Fibroblast of upper back skin (primary cell): Measurements from ENCODE around the gene RNF227.
"Not testable (repeated sequence)": the region's sequence is repeated elsewhere in the genome, so short reads cannot be mapped to it uniquely, and the experiment has no call there.

ENCODE experiments used
- DNase-seq: peaks from one replicate; pipeline ENCODE4 v3.0.0-alpha.2; 2013

RNF227 gene

DNA sequence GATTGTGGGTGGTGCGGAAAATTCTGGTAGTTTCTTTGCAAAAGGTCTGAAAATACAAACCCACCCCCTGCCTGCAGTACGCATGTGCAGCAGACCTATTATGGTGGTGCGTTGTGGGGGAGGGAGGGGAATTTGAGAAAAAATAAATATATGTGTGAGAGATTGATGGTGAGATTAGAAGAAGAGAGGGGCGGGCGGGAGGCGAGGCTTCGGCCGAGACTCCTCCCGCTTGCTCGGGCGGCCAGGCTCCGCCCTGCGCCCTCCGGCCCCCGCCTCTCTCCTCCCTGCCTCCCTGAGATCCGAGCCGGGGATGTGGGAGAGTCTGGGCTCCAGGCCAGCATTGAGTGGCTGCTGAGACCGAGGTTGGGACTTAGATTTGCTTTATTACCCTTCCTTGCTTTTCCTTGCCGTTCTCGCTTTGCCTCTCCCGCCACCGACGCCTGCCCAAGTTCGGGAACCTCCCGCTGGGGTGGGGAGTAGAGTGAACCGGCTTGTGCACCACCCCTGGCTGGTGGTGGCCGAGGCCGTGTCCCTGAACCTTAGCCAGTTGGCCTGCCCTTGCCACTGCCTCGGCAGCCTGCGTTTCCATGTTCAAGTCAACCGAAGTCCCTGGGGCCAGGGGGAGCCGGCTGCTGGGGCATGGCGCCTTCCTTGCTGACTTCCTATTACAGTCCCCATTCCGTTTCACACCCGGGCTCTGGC is 28.5 kb downstream of the RNF227 start:
- peak; percentile 100 for DNase-seq

DNA sequence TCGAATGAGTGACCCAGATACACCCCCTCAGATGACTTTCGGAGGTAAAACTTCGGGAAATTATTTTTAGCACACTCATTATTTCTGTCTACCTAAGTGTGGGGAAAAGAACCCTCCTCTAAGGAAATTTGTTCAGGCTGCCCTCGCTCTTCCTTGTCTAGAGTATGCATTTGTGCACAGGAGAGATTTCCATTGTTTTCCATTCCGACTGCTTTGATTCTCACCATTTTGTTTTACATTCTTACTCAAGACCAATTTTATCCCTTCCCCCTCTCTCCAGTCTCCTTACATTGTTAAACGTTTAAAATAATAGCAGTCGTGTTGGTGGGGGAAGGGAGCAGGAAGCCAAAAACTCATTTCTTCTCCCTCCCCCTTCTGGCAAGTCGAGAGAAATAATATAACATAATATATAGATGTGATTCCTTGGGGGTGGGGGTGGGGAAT is 29.0 kb downstream of the RNF227 start:
- no peak for DNase-seq

DNA sequence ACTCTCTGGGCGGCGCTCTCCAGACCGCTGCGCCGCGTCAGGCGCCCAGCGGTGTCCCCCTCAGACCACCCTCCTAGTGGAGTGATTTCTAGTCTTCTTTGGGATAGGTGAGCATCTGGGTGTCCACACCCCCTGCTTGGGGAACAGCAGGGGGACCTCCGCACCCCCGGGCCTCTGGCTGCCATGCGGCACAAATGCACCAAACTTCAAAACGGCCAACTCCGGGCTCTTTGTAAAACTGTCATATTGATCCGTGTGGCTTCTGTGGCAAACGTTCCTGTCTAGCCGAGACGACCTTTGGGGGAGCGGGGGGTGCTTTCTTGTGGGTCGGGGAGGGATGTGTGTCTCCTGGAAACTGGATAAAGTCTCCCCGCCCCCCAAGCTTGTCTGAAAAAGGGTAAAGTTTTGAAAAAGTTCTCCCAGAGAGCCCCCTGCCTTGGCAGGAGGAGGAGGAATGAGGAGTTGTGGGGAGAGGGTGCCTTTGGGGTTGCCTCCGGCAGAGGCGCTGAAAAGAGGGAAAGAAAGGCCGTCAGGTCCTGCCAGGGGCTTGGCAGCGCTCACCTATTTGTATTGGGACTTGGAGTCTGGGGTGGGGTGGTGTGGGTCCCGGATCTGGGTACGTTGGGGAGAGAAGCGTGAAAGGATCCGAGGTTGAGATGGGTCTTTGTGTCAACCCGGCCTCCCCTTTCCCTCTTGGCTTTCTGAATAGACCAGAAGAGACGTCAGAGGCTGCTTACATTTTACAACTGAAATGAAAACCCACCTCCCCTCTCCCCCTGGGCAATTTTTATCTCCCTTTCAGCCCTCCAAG is 29.7 kb downstream of the RNF227 start:
- peak; percentile 58 for DNase-seq

DNA sequence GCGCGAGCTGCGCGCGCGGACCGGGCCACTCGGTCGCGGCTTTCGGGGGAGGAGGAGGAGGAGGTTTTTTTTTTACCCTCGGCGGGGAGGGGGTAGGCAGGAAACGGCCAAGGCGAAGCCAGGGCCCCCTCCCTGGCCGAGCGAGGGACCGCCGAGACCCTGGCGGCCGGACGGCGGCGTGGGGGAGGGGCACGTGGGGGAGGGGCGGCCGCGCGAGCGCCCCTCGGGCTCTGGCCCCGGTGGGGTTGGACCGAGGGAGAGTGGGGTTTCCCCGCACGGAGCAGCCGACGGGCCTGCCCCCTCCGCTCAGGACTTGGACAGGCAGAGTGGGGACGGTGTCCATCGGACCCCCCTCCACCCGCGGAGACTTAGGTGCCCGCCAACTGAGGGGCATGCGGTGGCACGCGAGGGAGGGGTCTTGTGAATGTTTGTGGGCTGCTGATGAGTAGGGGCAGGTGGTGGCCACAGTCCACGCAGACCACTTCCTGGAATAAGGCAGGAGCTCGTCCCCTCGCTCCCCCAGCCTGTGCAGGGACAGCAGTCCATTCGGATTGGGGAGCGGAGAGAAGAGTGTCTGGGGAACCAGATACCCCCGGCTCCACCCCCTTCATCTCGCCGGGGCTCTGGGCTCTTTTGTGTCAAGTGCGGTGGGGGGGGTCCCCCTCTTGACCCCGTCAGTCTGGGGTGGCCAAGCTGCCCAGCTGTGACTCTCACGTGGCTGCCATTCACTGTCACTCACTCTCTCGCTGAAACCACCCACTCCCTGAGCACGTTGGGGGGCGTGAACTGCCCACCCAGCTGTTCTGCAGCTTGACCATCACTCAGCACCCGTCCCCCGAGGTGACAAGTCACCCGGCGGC is 30.5 kb downstream of the RNF227 start:
- DNase-seq: peak; percentile 53

DNA sequence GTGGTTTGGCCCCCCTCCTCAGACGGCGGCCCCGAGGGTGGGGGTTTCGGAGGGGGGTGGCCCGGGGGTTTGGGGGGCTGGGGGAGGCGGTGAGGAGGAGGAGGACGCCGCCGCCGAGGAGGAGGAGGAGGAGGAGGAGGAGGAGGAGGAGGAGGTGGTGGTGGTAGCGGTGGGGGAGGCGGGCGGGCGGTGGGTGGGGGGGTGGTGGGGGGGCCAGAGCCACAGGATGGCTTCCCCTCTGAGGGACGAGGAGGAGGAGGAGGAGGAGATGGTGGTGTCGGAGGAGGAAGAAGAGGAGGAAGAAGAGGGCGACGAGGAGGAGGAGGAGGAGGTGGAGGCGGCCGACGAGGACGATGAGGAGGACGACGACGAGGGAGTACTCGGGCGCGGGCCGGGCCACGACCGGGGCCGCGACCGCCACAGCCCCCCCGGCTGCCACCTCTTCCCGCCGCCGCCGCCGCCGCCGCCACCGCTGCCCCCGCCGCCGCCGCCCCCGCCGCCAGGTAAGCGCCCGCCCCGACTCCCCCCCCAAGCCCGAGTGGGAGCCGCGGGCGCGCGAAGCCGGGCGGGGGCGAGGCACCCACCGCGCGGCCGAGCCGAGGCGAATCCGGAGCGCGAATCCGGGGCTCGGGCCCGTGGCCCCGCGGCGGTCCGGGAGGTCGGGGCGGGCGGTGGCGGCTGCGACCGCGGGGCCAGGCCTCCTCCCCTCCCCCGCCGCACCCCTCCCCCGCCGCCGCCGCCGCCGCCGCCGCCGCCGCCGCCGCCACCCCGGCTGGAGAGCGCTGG is 31.3 kb downstream of the RNF227 start:
- DNase-seq: peak; percentile 29

DNA sequence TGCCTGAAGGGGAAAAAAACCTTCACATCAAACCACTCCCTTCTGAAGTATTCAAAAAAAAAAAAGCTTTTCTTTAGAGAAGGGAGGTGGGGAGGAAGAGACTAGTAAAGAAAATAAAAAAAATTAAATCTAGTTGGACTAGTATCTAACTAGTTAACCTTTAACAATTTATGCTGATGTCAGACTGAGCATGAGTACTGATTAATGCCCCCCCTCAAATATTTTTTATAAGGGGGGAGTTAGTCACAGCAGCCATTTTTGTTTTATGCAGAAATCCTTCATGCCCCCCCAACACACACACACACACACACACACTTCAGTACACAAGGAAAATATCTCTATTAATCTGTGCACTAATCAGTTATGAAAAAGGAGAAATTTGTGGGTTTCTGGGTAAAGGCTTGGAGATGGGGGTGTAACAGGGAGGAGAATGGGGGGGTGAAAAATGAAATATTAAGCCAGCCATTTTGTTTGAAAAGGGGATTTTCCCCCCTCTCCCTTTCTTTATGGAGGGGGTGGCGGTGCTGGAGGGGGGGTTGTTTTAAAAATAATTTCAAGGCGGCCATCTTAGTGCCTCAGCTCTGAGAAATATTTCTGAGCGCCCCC is 32.2 kb downstream of the RNF227 start:
- peak; percentile 56 for DNase-seq

DNA sequence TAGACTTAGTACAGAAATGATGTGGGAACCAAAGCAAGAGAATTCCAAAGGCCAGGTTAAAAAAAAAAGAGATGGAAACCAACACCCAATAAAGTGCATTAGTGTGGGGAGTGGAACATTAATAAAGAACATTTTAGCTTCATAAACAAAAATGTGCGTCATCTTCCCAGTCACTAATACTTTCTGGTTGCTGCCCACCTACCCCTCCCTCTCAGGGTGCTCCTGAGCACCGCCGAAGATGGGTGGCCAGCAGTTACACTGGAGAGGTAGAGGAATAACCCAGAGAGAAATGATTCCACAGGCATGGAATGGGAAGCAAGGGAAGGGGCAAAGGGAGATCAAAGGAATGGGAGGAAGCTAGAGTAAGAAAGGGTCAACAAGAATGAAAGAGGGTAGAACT is 33.5 kb downstream of the RNF227 start:
- DNase-seq: no peak

DNA sequence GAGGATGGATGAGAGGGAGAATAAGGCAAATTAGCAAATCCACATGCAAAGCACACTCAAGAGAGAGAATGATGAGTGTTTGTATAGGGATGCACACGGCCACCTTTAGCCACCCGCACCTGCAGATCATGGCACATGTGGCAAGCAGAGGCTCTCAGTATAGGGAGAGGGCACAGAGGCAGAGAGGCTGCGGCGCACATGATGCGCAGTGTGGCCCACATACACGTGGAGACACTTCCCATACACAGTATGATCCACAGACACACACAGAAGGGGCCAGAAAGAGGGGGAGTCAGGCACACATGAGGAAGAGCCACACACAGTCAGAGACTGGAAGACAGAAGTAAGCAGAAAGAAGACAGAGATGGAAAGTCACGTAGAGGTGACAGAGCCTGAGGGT is 34.0 kb downstream of the RNF227 start:
- no peak for DNase-seq

DNA sequence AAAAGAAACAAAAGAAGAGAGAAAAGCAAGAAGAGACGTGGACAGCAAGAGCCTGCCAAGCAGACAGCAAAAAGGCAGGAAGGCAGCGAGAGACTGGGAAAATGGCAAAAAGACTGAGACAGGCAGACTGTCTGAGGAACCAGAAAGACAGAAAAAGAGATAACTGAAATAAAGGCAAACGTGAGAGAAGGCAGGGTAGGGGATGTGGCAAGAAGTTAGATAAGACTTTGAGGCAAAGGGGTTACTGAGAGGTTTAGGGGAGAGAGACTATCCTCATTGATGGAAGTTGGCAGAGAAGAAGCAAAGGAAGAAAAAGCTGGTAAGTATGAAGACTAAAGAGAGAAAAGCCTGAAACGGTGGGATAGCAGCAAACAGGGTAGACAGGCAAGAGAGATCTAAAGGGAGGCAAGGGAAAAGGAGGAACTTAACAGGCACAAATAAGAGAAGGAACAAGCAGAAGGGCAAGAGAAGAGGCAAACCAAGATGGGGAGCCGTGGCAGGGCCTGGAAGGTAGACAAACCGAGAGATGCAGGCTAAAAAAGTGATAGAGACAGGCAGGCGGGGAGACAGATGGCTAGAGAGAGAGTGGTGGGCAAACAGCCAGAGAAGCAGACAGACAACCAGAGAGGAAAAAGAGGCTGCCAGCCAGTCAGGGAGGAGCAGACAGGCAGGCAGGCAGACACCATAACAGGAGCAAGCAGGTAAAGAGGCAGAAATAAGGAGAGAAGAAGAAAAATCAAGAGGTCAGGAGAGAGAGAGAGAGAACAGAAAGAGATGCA is 34.6 kb downstream of the RNF227 start:
- peak; percentile 38 for DNase-seq

DNA sequence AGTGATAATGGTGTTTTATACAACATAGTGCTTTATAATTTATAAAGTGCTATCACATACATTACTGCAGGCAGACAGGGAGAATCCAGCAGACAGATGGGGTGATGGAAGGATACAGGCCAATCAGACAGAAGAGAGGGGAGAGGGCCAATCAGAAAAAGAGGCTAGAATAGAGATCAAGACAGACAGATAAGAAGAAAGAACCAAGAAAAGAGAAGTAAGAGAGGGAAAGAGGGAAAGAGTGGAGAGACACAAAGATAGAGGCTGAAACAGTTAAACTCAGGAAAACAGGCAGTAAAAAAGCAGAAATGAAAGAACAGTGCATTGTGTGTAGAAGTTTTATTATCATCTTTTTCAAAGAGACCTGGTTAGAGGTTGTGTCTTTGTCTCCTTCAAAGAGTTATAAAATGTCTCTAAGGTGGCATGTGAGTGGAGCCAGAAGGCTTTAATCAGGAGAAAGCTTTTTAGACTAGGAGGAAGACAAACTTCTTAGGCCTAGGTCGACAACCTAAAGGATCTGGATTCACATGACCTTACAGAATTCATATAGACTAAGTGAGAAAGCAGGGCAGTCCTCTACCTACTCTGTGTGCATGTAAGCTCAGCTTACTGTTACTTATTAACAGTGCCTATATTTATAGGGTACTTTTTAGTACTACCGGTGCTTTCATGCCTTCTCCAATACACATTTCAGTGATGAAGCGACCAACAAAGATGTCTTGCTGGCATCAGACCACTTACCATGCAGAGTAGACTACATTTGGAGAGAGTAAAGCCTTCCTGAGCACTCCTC is 35.8 kb downstream of the RNF227 start:
- DNase-seq: no peak

DNA sequence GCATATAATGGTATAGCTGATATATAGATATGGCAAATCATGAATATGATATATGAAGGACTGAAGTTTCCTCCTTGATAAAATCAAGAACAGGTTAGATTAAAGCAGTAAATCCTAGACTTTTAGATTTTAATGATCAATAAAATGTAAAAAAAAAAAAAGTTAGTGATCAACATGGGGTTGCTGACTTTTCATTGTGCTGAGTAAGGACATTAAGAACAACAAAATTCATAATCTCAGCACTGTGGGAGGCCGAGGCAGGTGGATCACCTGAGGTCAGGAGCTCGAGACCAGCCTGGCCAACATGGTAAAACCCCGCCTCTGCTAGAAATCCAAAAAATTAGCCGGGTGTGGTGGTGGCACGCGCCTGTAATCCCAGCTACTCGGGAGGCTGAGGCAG is 37.9 kb downstream of the RNF227 start:
- no peak for DNase-seq

DNA sequence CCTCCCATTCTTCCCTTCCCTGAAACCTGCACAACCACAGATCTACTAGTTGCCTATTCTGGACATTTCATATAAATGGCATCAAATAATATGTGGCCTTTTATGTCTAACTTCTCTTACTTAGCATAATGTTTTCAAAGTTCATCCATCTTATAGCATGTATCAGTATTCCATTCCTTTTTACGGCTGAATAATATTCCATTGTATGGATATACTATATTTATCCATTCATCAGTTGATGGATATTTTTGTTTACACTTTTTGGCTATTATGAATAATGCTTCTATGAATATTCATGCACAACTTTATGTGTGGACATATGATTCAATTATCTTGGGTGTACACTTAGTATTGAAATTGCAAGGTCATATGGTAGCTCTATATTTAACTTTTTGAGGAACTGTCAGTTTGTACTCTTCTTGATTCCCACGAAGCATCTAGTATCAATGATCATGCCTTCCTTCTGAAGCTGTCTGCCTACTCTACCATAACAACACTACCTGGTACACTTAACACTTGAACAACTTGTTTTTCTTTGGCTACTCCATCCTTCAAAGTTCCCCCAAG is 40.2 kb downstream of the RNF227 start:
- no peak for DNase-seq

DNA sequence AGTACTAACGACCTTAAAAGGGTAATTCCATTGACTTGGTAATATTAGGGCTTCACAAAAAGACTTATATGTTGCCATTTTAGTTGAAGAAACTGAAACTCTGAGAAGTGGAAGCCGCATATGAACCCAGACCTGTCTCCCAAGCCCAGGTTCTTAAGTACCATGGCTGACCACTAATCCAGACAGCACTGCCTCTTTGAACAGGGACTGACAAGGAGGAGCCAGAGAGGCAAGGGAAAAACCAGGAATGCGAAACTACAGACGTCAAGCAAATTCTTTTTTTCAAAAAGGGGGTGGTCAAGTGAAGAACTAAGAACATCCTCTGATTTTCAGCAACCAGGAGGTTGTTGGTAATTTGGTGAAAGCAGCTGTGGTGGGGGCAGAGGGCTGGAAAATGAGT is 43.0 kb downstream of the RNF227 start:
- DNase-seq: no peak

DNA sequence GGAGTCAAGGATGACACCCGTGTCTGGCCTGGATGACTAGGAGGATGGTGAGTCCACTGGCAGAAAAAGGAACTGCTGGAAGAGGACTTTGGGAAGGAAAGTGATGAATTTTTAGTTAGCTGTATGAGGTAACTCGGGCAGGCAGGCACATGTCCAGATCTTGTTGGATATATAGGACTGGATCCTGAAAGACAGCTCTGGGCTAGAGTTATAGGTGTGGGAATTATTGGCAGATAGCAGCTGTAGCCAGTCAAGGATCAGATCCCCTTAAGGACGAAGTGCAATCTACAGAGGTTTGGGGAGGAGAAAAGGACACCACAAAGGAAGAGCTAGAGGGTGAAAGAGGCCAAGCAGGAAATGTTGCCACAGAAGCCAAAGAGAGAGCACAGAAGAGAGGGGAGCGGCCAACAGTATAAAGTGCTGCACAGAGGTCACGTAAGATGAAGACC is 48.2 kb downstream of the RNF227 start:
- DNase-seq: no peak

DNA sequence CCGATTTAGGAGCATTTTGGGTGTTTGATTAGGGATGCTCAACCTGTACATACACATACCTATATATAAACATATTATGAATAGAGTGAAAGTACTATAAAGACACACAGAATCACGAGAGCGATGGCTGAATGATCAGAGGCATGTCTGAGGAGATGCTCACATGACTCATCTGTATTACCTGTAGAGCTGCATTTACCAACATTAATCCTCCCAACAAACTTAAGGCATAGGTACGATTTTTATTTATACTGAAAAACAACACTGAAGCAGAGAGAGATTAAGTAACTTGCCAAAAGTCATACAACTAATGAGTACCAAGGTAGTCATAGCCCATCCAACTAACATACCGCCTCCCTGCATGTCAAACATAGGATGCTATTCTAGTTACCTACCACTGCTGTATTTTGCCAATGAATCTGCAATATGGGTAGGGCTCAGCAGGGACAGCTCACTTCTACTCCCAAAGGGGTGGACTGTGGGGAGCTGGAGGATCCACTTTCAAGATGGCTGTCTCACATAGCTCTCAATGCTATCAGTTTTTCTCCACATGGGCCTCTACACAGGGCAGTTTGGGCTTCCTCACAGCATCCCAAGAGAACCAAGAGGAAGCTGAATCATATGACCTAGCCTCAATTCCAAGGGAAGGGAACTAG is 51.0 kb downstream of the RNF227 start:
- DNase-seq: no peak

DNA sequence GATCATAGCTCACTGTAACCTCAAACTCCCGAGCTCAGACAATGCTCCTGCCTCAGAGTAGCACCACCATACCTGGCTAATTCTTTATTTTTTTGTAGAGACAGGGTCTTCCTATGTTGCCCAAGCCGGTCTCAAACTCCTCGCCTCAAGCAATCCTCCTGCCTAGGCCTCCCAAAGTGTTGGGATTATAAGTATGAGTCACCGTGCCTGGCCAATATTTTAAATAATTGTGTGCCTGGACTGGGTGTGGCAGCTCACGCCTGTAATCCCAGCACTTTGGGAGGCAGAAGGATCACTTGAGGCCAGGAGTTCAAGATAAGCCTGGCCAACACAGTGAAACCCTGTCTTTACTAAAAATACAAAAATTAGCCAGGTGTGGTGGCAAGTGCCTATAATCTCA is 51.7 kb downstream of the RNF227 start:
- not testable (repeated sequence) for DNase-seq
